Stomach (tissue), 4 donors: ENCODE measurements around the gene GALNT2.

ENCODE experiments used
- EP300 ChIP-seq: sonication (generic); formaldehyde crosslinking; IDR thresholded peaks from one replicate; pipeline ENCODE4 v1.6.1; 2017; ENCODE audit warnings: antibody characterized with exemption
- POLR2A ChIP-seq, 4 donors: fragments of 450-650 bp; IDR thresholded peaks; one replicate each; pipeline ENCODE4 v1.6.1; 2016; ENCODE audit warnings: antibody characterized with exemption in 4 of 4, control low read depth in 2 of 4, mild to moderate bottlenecking in 1 of 4, moderate library complexity in 1 of 4
- TF ChIP-seq, protein P1 (sequence below), 7 experiments: fragments of 450-650 bp in 4 of 7; fragments of 200-600 bp in 3 of 7; sonication (generic) in 3 of 7; IDR thresholded peaks; one replicate each; pipeline ENCODE4 v1.5.1; 2016 to 2019; ENCODE audit warnings: antibody characterized with exemption in 7 of 7, control low read depth in 2 of 7, mild to moderate bottlenecking in 1 of 7

DNA sequence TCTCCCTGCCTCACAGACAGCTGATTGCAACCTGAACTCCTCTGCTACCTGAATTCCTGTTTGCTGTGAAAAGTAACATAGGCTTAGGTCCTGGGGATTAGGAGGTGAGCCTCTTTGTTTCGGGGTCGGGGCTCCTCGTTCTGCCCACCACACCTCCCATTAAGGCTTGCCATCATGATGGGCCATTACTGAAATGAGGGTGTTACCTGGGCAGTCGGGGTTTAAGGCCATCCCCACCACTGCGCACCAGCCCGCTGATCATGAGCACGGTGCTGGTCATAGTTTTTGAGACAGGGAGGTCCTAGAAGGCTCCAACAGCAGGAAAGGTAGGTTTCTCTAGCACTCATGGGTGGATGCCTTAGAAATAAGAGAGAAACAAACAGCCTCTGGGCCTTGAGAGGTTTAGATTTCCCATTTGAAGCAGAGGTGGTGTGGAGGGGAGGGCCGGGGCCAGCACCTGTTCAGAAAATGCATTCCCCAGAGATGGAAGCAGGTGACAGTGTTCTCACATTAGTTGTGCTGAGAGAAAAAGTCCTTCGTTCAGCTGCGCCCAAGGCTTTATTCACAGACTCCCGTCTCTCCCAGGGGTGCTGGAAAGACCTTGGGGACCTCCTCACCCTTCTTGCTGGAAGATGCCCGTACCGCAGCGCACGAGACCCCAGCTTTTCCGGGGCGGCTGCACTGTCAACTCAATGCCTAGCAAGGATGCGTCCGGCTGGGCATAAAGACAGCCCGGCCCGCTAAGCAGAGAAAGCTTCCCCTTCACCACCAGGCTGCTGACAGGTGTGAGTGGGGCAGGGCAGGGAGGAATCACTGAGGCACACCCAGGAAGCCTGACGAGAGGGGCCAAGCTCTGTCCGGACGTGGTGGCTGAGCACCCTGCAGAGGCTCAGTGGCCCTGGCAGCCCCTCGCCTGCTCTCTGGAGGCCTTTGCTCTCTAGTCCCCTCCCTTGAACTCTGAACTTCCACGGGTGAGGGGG lies 233.6 kb downstream of the GALNT2 start:
- TF ChIP-seq, protein P1, sequence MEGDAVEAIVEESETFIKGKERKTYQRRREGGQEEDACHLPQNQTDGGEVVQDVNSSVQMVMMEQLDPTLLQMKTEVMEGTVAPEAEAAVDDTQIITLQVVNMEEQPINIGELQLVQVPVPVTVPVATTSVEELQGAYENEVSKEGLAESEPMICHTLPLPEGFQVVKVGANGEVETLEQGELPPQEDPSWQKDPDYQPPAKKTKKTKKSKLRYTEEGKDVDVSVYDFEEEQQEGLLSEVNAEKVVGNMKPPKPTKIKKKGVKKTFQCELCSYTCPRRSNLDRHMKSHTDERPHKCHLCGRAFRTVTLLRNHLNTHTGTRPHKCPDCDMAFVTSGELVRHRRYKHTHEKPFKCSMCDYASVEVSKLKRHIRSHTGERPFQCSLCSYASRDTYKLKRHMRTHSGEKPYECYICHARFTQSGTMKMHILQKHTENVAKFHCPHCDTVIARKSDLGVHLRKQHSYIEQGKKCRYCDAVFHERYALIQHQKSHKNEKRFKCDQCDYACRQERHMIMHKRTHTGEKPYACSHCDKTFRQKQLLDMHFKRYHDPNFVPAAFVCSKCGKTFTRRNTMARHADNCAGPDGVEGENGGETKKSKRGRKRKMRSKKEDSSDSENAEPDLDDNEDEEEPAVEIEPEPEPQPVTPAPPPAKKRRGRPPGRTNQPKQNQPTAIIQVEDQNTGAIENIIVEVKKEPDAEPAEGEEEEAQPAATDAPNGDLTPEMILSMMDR (IDR thresholded peaks at IDR 0.05) = no peak
- no peak for TF ChIP-seq EP300
- TF ChIP-seq POLR2A (IDR thresholded peaks at IDR 0.05) = no peak
